Ishikawa (cell line): ENCODE data around the gene SLC6A13.

Source experiments
- CEBPB ChIP-seq: IDR thresholded peaks from 2 replicates; pipeline ENCODE4 v1.6.1; 2012
- CREB1 ChIP-seq: IDR thresholded peaks from 2 replicates; pipeline ENCODE4 v1.6.1; 2012; ENCODE audit warnings: low read depth
- EGR1 ChIP-seq: IDR thresholded peaks from 2 replicates; pipeline ENCODE4 v1.6.1; 2012
- EP300 ChIP-seq: IDR thresholded peaks from 2 replicates; pipeline ENCODE4 v1.6.1; 2012; ENCODE audit warnings: borderline replicate concordance
- RAD21 ChIP-seq: IDR thresholded peaks from 2 replicates; pipeline ENCODE4 v1.6.1; 2012; ENCODE audit warnings: low read depth
- TAF1 ChIP-seq: IDR thresholded peaks from 2 replicates; pipeline ENCODE4 v1.6.1; 2012; ENCODE audit warnings: low read depth, mild to moderate bottlenecking
- TCF12 ChIP-seq: IDR thresholded peaks from 2 replicates; pipeline ENCODE4 v1.6.1; 2012; ENCODE audit warnings: low read depth
- TF ChIP-seq, protein P1 (sequence below): IDR thresholded peaks from 2 replicates; pipeline ENCODE4 v1.6.1; 2012
- TF ChIP-seq, protein P2 (sequence below): IDR thresholded peaks from 2 replicates; pipeline ENCODE4 v1.6.1; 2012; ENCODE audit warnings: low read depth, mild to moderate bottlenecking

DNA sequence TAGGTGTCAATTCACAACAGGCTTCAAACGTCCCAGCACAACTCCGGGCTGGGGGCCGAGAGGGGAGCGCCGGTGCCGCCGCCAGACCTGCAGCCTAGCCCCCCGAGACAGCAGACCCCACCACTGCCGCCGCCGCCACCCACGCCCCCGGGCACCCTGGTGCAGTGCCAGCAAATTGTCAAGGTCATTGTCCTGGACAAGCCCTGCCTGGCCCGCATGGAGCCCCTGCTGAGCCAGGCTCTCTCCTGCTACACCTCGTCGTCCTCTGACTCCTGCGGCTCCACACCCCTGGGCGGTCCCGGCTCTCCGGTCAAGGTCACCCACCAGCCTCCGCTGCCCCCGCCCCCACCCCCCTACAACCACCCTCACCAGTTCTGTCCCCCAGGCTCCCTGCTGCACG lies 88.0 kb downstream of the SLC6A13 start:
- TF ChIP-seq, protein P1, sequence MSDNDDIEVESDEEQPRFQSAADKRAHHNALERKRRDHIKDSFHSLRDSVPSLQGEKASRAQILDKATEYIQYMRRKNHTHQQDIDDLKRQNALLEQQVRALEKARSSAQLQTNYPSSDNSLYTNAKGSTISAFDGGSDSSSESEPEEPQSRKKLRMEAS, result peak; percentile 40; the same call in 1 of the 2 replicates
- TF ChIP-seq CEBPB (no peak), EP300 (no peak; the same call in 1 of the 2 replicates), CREB1 (no peak), TAF1 (no peak), RAD21 (no peak), EGR1 (peak; percentile 81), TCF12 (no peak)
- TF ChIP-seq, protein P2, sequence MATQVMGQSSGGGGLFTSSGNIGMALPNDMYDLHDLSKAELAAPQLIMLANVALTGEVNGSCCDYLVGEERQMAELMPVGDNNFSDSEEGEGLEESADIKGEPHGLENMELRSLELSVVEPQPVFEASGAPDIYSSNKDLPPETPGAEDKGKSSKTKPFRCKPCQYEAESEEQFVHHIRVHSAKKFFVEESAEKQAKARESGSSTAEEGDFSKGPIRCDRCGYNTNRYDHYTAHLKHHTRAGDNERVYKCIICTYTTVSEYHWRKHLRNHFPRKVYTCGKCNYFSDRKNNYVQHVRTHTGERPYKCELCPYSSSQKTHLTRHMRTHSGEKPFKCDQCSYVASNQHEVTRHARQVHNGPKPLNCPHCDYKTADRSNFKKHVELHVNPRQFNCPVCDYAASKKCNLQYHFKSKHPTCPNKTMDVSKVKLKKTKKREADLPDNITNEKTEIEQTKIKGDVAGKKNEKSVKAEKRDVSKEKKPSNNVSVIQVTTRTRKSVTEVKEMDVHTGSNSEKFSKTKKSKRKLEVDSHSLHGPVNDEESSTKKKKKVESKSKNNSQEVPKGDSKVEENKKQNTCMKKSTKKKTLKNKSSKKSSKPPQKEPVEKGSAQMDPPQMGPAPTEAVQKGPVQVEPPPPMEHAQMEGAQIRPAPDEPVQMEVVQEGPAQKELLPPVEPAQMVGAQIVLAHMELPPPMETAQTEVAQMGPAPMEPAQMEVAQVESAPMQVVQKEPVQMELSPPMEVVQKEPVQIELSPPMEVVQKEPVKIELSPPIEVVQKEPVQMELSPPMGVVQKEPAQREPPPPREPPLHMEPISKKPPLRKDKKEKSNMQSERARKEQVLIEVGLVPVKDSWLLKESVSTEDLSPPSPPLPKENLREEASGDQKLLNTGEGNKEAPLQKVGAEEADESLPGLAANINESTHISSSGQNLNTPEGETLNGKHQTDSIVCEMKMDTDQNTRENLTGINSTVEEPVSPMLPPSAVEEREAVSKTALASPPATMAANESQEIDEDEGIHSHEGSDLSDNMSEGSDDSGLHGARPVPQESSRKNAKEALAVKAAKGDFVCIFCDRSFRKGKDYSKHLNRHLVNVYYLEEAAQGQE, result no peak
